Ishikawa (cell line): ENCODE measurements around the gene ADPRH.

ENCODE experiments used
- EGR1 ChIP-seq: IDR thresholded peaks from 2 replicates; pipeline ENCODE4 v1.6.1; 2012
- TF ChIP-seq, protein P1 (sequence below): IDR thresholded peaks from 2 replicates; pipeline ENCODE4 v1.6.1; 2012; ENCODE audit warnings: low read depth, mild to moderate bottlenecking

GRCh38 chr3:119543147-119543546, 36.1 kb upstream of the ADPRH start:
- no peak for TF ChIP-seq EGR1
- TF ChIP-seq, protein P1, sequence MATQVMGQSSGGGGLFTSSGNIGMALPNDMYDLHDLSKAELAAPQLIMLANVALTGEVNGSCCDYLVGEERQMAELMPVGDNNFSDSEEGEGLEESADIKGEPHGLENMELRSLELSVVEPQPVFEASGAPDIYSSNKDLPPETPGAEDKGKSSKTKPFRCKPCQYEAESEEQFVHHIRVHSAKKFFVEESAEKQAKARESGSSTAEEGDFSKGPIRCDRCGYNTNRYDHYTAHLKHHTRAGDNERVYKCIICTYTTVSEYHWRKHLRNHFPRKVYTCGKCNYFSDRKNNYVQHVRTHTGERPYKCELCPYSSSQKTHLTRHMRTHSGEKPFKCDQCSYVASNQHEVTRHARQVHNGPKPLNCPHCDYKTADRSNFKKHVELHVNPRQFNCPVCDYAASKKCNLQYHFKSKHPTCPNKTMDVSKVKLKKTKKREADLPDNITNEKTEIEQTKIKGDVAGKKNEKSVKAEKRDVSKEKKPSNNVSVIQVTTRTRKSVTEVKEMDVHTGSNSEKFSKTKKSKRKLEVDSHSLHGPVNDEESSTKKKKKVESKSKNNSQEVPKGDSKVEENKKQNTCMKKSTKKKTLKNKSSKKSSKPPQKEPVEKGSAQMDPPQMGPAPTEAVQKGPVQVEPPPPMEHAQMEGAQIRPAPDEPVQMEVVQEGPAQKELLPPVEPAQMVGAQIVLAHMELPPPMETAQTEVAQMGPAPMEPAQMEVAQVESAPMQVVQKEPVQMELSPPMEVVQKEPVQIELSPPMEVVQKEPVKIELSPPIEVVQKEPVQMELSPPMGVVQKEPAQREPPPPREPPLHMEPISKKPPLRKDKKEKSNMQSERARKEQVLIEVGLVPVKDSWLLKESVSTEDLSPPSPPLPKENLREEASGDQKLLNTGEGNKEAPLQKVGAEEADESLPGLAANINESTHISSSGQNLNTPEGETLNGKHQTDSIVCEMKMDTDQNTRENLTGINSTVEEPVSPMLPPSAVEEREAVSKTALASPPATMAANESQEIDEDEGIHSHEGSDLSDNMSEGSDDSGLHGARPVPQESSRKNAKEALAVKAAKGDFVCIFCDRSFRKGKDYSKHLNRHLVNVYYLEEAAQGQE = no peak
